Measurements from ENCODE around the gene SLC1A4.

GRCh38 chr2:65003037-65003436, 13.8 kb downstream of the SLC1A4 start:
- TF ChIP-seq POLR2AphosphoS5 (IDR thresholded peaks at IDR 0.05; ENCODE audit: low read depth, low read length) = no peak
- no peak for TF ChIP-seq POLR2A (IDR thresholded peaks at IDR 0.05; ENCODE audit: low read depth, low read length)
- TF ChIP-seq SPI1 (IDR thresholded peaks at IDR 0.05; ENCODE audit: low read depth, low read length) = no peak
